ENCODE results near the gene GUCY1B1. TPM values are rescaled to one million over a fixed set of nuclear protein-coding genes. Genes with fewer than 3 reads are reported as not detected.

The GUCY1B1 gene
- total RNA-seq, 1 experiment from 2014 or later: 0.50 TPM

DNA sequence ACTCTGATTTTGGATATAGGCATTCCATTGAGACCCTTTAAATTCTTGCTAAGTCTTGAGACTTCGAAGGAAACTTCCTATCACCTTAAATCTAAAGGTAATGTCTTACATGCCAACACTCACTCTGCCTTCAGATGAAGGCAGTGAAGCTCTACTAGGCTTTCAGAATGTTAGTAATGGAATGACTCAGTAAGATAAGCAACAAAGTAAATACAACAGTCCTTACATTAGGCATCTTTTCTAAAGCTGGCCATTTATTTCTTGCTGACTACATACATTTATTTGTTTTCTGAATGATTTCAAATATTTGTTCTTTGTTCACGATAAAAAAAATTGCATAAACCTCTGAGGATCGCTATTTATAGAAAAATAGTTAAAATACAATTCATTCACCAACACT, 63.8 kb downstream of the GUCY1B1 start:
- no peaks in the 10 kb centered on the region for H3K27me3 ChIP-seq (ENCODE audit: insufficient read depth, low read length)
- no peak overlapping the region for H2BK120ac ChIP-seq (ENCODE audit: low read depth, low read length, poor library complexity, severe bottlenecking)
- H3K56ac ChIP-seq (ENCODE audit: insufficient read length, low read depth, low read length): no peak overlapping the region
- H4K5ac ChIP-seq (ENCODE audit: insufficient read length, low read depth, low read length): no peak overlapping the region
- Mint-ChIP-seq H3K9me3 (no peaks in the 10 kb centered on the region), H3K4me3 (no peak overlapping the region), H3K36me3 (ENCODE audit: insufficient read depth in 1 of 3, low read depth in 3 of 3) (no peaks in the 10 kb centered on the region), H3K27ac (no peak overlapping the region), H3K4me1 (peaks cover 12 to 17% of the 10 kb centered on the region in 2 experiments), H3K27me3 (ENCODE audit: low read depth) (no peaks in the 10 kb centered on the region)
- no peaks in the 10 kb centered on the region for H3K4me1 ChIP-seq (ENCODE audit: insufficient read depth, low read length)
- H3K79me2 ChIP-seq (ENCODE audit: insufficient read depth, low read length): no peaks in the 10 kb centered on the region
- H3K9me3 ChIP-seq (ENCODE audit: control insufficient read depth, low read depth, low read length): no peaks in the 10 kb centered on the region
- DNase-seq: no peak
- no peak overlapping the region for H3K23ac ChIP-seq (ENCODE audit: insufficient read length, low read depth, low read length)
- no peak overlapping the region for H3T11ph ChIP-seq (ENCODE audit: low read length)
- H2BK15ac ChIP-seq (ENCODE audit: low read depth, low read length): no peak overlapping the region
- H2AK5ac ChIP-seq (ENCODE audit: insufficient read length, low read length): no peak overlapping the region
- H2BK12ac ChIP-seq (ENCODE audit: insufficient read length, low read depth, low read length): no peak overlapping the region
- no peak overlapping the region for H2AFZ ChIP-seq (ENCODE audit: low read length)
- no peak overlapping the region for H2BK20ac ChIP-seq (ENCODE audit: low read depth, low read length, poor library complexity, severe bottlenecking)
- no peak overlapping the region for H3K4me2 ChIP-seq (ENCODE audit: insufficient read depth, insufficient read length, low read length)
- TF ChIP-seq, protein P1, sequence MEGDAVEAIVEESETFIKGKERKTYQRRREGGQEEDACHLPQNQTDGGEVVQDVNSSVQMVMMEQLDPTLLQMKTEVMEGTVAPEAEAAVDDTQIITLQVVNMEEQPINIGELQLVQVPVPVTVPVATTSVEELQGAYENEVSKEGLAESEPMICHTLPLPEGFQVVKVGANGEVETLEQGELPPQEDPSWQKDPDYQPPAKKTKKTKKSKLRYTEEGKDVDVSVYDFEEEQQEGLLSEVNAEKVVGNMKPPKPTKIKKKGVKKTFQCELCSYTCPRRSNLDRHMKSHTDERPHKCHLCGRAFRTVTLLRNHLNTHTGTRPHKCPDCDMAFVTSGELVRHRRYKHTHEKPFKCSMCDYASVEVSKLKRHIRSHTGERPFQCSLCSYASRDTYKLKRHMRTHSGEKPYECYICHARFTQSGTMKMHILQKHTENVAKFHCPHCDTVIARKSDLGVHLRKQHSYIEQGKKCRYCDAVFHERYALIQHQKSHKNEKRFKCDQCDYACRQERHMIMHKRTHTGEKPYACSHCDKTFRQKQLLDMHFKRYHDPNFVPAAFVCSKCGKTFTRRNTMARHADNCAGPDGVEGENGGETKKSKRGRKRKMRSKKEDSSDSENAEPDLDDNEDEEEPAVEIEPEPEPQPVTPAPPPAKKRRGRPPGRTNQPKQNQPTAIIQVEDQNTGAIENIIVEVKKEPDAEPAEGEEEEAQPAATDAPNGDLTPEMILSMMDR (conservative IDR thresholded peaks at IDR 0.05): no peak
- H3K23me2 ChIP-seq (ENCODE audit: insufficient read length, low read depth, low read length, poor library complexity, severe bottlenecking): no peaks in the 10 kb centered on the region
- H4K20me1 ChIP-seq (ENCODE audit: control insufficient read depth, insufficient read depth, insufficient read length): no peaks in the 10 kb centered on the region
- H3K18ac ChIP-seq (ENCODE audit: insufficient read length, low read depth, low read length): no peak overlapping the region
- no peak overlapping the region for H3K27ac ChIP-seq (ENCODE audit: insufficient read length, low read depth, low read length)
- no peak overlapping the region for H3K14ac ChIP-seq (ENCODE audit: insufficient read depth, low read length)
- H3K9ac ChIP-seq (ENCODE audit: extremely low read depth, insufficient read length, low read length): no peak overlapping the region
- WGBS (ENCODE audit: extremely low coverage, insufficient read length, low lambda C conversion rate): no CpG with 5 or more reads among the region's 3 CpGs
- no peaks in the 10 kb centered on the region for H3K79me1 ChIP-seq (ENCODE audit: insufficient read depth, low read depth, low read length, poor library complexity, severe bottlenecking)
- no peak overlapping the region for H3K4ac ChIP-seq (ENCODE audit: low read depth, low read length)
- H2BK5ac ChIP-seq (ENCODE audit: insufficient read length, low read length): no peak overlapping the region
- no peak overlapping the region for H4K91ac ChIP-seq (ENCODE audit: insufficient read length, low read depth, low read length)
- no peak overlapping the region for H4K8ac ChIP-seq (replicated peaks; ENCODE audit: insufficient read length, low read depth, low read length)

Data from H9 (cell line).